ENCODE results near the gene CCDC106.

The CCDC106 gene

DNA sequence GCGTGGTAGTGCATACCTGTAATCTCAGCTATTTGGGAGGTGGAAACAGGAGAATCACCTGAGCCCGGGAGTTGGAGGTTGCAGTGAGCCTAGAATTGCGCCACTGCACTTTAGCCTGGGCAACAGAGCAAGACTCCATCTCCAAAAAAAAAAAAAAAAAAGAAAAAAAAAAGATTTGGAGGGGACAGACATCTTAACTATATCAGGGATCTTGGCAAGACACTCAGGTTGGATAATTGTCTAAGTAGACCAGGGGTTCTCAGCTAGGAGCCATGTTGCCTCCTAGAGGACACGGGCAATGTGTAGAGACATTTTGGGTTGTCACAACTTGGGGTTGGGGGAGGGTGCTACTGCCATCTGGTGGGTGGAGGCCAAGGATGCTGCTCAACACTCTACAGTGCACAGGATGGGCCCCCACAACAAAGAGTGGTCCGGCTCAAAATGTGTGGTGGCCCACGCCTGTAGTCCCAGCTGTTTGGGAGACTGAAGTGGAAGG, 9.1 kb upstream of the CCDC106 start:
- peak; percentile 48 for DNase-seq

DNA sequence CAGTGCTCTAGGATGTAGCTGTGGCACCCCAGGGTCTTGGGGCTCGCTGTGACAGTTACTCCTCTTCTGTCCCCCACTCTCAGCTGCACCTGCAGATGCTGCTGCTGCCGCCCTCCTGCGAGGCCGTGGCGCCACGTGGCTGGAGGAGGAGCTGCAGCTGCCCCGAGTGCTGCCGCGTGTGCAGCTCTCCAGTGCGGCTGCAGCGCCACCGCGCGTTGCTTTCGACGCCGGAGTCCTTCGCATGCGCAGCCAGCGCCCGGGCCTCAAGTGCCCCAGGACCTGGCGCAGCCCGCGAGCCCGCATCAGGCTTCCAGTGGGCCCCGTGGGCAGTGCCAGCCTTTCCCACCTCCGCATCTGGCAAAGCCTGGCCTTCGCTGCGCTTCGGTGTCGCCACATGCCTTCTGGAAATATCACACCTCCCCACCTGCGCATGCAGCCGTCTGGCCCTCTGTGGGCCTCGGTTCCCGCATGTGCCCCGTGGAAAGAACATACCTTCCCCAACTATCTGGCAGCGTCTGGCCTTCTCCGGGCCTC, 7.9 kb upstream of the CCDC106 start:
- peak; percentile 62 for DNase-seq

DNA sequence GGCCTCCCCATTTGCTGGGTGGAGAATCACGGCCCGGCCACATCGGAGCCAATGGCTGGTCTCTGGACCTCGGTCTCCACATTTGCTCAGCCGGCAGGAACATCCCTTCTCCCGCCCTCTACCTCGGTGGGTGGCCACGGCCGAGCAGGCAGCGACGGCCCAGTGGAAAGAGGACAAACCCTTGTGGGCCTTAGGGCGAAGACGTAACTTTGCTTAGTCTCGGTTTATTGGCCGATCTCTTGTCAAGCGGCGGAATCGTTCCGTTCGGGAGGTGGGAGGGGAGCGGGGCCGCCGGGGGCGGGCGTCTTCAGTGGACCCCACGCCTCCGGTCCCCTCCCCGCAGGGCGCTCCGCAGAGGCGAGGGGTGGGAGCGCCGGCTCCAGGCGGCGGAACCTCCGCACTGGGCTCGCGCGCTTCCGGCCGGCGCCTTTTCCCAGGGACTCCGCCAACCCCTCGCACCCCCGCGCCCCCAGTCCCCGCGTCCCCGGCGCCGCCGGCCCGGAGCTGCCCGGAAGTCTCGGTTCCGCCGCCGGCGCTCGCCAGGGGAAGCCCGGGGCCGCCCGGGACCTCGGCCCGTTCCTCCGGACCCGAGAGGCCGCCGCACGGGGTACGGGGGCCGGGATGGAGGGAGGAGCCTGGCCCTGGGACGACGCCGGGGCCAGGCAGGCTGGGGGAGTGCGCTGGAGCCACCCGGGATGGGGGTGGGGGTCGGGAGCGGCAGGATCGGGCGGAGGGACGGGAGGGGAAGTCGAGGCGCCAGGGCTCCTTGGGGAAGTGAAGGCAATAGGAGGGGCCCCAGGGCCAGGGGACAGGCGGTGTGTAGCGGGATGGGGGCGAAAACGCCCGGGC, 7.2 kb upstream of the CCDC106 start, which contains the start of gene ZNF580:
TSS of gene ZNF580 (plus strand) at position 426 of the 849 bp plus-strand sequence. CDS start 1,507 bp downstream, outside the sequence.
- DNase-seq: peak; percentile 72

DNA sequence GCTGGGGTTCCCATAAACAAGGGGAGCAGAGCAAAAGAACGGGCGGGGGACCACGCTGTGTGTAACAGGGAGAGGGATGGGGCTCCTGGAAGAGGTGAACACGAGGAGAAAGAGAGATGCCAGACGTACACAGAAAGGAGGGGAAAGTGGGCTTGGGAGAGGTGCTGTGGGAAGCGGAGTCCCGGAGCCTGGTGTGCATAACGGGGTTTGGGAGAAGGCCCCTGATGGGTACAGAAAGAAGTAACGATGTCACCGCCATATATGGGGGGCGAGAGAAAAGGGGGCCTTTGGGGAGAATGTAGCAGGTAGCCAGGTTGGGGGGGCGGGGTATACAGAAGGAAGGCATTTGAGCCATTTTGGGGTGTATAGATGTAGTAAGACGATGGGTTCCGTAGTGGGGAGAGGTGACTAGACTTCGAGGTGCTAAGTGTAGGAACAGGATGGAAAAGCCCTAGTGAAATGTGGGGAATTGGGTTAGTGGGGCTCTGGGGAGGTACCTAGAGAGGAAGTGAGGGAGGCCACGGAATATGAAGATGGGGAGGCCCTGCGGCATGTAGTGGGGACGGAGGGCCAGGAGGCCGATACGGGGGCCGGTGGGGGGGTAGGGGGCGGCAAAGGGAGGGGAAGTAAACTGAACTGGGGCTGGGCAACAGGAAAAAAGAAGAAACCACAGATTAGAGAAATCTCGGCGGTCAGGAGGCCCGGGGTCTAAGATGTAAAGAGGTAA, 6.4 kb upstream of the CCDC106 start:
- peak; percentile 37 for DNase-seq

DNA sequence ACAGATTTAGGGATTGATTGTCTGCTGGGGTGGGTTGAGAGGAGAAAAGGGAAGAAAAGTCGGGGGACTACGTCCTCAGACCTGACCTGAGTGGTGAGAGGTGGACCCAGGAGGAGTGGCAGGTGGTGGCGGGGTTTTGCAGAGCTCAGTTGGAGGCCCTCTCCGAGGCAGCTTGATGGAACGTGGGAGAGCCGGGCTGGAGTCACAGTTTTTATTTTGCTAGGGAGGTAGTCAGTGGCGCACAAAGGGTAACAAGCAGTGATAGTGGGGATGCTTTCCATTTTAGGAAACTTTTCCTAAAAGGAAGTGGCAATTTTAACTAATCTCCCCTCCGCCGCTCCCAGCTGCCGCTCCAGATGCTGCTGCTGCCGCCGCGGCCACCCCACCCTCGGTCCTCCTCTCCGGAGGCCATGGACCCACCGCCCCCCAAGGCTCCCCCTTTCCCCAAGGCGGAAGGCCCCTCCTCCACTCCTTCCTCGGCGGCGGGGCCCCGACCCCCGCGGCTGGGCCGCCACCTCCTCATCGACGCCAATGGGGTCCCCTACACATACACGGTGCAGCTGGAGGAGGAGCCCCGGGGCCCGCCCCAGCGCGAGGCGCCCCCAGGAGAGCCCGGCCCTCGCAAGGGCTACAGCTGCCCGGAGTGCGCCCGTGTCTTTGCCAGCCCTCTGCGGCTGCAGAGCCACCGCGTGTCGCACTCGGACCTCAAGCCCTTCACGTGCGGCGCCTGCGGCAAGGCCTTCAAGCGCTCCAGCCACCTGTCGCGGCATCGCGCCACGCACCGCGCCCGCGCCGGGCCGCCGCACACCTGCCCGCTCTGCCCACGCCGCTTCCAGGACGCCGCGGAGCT, 5.6 kb upstream of the CCDC106 start:
- DNase-seq: peak; percentile 46

DNA sequence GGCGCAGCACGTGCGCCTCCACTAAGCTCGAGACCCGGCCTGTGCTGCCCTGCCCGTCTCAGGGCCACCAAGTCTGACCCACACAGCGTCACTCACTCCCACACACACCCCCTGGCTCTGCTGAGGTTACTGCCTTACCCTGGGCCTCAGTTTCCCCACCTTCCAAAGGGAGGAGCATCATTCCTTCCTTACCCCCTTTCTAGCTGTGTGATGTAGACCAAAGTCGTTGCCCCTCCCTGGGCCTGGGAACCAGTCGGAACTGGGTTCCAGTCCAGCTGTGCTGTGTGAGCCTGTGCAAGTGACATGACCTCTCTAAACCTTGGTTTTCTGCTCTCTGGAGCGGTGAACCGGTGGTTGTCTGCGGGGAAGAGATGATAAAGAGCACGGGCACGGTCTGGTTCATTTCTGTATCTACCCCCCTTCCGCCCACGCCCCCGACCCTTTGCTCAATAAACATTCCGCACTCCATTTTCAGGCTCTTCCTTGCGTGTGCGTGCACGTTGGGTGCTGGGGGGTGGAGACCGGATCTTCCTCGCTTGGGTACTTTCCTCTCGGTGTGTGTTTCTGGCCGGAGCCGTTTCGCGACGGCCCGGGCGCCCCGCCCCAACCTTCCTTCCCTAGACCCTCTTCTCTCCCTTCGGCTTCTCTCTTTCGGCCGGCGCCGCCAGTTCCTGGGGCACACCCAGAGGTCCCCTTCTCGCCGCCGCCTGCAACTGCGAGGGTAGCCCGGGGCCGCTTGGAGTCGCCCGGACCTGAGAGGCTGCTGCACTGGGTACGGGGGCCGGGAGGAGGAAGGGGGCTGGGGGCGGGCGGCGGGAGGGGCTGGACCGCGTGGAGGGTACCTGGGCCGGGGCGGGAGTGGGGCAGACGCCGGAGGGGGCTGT, 4.8 kb upstream of the CCDC106 start, which contains the start of gene ZNF581:
TSS of gene ZNF581 (plus strand) at position 647 of the 884 bp plus-strand sequence. CDS start 923 bp downstream, outside the sequence.
- DNase-seq: peak; percentile 81

DNA sequence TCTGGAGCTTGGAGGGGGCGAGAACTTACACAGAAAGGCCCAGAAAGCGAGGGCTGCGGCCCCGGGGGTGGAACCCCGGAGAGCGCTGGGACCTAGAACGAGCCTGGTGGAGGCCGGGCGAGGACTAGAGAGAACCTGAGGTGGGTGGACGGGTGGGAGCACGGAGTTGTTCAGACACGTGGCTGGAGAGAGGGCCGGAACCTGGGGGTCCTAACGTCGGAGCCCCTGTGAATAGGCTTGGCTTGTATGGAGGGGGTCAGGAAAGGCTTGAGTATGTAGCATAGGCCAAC, 4.2 kb upstream of the CCDC106 start:
- no peak for DNase-seq

DNA sequence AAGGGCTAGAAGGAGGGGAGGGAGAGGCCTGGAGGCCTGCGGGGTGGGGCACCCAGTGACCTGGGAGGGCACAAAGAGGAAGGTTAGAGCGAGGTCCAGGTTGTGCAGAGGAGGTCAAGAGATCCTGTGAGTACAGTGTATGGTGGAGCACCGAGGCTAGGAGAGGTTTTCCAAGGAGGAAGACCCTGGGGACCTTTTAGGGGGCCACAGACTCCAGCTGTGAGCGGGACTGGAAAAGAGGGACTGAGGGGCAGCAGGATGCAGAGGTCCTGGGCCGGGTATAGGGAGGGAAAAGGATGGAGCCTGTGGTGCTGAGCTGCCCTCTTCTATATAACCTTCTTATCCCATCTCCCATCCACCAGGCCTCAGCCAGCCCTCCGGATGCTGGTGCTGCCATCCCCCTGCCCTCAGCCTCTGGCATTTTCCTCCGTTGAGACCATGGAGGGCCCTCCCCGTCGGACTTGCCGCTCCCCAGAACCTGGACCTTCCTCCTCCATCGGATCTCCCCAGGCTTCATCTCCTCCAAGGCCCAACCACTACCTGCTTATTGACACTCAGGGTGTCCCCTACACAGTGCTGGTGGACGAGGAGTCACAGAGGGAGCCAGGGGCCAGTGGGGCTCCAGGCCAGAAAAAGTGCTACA, 3.7 kb upstream of the CCDC106 start:
- DNase-seq: no peak

DNA sequence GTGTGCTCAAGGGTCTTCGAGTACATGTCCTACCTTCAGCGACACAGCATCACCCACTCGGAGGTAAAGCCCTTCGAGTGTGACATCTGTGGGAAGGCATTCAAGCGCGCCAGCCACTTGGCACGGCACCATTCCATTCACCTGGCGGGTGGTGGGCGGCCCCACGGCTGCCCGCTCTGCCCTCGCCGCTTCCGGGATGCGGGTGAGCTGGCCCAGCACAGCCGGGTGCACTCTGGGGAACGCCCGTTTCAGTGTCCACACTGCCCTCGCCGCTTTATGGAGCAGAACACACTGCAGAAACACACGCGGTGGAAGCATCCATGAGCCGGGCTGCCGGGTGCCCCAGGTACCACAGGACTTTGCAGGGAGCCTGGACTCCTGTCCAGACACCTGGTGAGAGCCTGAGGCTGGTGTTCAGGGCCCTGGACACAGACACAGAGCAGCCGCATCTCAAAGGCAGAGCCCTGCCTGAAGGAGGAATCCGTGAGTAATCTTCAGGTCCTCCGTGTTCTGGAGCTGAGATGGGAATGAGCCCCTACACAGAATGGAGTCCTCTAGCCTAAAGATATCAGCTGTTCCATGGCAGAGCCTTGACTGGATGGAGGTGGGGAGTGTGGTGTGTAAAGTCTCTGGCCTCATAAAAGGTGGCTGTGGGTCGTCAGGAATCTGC, 3.0 kb upstream of the CCDC106 start:
- DNase-seq: no peak

DNA sequence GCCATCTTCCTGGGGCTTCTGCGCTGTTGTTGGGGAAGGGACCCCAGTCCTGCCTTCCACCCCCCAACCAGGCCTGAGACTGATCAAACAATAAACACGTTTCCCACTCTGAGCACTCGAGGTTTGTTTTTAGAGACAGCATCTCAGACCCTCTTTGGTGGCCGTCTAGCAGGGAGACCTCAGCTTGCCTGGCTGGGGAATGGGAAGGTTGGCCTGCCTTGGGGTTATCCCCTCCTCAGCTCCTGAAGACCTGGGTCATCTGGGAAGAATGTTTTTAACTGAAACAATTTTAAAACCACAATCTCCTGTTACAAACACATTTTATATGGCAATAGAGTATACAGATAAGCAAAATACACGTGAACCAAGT, 2.5 kb upstream of the CCDC106 start:
- DNase-seq: no peak

DNA sequence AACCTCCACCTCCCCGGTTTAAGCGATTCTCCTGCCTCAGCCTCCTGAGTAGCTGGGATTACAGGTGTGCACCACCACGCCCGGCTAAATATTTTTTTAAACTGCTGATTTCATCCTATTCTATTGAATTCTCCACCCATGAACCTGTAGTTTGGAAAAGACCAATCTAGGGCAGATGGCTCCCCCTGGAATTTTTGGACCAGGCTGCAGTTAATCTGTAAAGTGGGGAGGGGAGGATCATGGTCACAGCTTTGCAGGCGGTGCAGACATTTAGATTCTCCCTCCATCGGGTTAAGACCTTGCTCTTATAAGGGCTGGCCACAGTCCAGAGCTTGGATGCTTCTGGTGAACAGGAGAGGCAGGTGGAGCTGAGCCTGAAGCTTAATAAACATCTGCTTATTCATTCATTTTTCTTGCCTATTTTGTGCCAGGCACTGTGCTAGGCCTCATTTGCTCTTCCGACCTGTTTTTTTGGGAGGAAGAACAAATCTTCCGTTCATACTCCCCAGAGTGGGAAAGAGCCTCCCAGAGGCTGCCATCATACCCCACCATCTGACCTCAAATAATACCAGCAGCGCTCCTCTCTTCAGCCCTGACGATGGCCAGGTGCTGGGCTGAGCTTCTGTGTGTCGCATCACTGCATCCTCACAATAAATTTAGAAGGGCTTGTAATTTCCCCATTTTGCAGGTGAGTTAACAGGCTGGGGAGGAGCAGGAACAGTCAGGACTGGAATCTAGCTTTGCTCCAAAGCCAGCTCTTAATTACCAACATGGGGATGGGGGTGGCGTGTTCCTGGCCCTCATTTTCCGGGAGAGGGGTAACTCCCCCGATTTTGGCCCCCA, 902 bp upstream of the CCDC106 start:
- DNase-seq: no peak

DNA sequence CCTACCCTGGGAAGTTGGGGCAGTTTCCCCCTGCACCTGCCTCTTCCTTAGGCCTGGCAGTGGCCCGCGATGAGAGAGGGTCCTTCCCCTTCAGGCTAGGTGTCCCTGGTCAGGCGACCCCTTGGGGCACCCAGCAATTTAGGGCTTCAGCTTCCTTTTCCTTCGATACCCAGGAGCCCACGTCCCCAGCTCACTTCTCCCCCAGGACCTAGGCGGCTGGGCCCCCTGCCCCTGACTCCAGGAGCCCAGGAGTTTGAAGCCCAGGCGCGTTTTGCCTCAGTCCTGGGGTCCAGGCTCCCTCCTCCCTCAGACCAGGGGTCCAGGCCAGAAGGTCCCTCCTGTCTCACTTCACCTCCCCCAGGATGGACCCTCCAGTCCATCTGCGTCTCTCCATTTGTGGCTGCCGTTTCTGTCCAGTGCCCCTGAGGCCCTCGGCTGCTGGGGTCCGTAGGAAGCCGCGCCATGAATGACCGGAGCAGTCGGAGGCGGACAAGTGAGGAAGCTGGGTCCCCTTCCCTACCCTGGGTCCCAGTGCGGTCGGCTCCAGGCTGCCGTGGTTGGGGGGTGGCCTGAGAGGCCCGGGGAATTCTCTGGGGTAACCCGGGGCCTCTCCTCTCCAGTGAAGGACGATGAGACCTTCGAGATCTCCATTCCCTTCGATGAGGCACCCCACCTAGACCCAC, 714 bp downstream of the CCDC106 start:
- DNase-seq: no peak

DNA sequence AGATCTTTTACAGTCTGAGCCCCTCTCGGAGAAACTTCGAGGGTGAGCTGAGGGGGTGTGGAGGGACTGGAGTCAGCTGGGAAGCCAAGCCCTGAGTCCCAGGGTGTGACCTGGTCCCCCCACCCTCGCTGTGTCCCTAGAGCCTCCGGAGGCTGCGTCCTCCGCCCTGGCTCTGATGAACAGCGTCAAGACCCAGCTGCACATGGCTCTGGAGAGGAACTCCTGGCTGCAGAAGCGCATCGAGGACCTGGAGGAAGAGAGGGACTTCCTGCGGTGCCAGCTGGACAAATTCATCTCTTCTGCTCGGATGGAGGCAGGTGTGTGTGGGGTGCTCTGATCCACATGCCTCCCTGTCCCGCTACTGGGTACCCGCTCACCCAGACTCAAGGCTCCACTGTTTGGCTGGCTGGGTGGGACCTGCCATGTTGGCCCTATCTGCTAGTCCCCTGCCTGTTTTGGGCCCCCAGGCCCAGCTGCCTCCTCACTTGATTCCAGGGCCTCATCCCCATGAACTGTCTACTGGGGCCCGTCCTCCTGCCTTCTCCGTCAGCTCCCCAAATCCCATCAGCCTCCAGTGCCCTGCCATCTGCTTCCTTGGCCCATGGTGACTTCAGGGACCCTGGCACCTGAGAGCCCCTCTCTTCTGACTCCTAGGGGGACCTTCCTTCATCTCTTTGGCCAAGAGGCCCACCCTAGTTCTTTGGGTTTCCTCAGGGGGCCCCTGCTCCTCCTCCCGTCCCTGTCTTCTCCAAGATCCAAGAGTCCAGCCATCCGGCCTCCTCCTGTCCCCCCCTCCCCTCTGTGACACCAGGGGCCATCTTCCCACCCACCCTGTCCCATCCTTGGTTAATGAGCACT, 1.5 kb downstream of the CCDC106 start:
- no peak for DNase-seq

DNA sequence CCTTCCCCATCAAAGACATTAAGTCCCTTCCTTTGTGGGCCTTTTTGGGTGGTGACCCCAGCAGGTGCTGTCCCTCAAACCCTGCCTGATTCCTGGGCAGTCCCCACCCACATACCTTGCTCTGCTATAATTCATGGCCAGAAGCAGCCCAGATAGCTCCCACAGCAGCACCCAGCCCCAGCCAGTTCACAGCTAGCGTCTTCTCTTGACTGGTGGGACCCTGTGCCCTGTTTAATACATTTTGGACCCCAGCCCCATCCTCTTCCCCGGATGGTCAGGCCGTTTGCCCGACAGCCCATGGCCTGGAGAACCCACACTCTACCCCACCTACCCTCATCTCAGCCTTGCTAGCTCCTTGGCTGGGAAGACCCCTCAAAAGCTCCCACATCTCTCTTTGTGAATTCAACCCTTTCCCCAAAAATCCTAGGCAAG, 2.1 kb downstream of the CCDC106 start:
- DNase-seq: no peak

DNA sequence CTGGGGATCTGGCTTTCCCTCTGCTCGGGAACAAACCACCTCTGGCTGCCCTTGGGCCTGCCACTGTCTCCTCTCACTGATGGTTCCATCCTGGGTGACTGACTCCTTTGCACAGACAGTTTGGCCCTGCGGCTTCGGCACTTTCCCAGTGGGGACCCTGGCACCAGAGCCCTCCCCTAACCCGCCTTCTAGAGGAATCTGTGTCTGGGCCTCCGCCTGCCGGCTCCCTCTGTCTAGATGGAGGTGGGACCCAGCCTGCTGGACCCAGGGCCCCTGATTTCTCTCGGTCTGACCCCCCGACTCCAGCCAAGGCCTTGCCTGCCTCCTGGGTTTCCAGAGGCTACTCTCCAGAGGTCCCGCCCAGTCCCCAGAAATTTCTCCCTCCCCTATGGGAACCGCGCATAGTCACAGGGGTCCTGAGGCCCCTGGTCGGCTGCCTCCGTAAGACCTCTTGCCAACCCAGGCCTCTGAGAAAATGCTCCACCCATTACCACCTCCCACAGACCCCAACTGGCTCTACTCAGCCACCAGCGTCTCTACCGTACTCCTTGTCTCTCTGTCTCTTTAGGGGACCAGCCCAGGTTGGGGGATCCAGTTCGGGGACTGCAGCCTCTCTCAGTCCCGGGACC, 2.7 kb downstream of the CCDC106 start:
- no peak for DNase-seq

DNA sequence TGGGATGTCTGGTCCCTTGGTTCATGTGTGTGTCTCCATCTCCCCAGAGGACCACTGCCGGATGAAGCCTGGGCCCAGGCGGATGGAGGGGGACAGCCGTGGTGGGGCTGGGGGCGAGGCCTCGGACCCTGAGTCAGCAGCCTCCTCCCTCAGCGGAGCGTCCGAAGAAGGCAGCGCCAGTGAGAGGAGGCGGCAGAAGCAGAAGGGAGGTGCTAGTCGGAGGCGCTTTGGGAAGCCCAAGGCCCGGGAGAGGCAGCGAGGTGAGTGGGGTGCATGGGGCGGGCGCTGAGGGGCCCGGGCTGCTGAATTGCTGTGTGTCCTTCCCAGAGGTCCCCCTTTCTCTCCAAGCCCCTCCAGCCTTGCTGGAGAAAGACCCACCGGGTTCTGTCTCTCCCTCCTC, 3.2 kb downstream of the CCDC106 start:
- no peak for DNase-seq

DNA sequence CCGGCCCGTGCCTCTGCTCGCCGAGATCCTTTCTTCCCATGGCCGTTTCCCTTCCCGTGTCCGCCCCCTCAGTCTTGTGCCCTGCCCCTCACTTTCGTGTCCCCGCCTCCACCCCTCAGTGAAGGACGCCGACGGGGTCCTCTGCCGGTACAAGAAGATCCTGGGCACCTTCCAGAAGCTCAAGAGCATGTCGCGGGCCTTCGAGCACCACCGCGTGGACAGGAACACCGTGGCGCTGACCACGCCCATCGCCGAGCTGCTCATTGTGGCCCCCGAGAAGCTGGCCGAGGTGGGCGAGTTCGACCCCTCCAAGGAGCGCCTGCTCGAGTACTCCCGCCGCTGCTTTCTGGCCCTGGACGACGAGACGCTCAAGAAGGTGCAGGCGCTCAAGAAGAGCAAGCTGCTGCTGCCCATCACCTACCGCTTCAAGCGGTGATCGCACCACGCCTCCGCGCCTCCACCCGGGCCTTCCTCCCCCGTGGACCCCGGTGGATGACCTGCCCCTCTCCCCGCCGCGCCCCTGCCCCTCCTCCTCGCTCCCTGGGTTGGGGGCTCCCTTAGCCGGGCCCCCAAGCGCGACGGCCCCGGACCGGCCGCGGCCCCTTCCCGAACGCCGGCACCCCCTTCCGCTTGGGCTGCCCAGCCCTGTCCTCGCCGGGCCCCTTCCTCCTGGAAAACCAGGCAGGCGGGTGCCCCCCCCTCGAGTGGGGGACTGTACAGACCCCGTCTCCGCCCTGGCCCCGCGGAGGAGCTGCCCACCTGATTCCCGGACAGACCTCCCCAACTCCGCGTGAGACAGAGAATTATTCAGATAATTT, 4.5 kb downstream of the CCDC106 start:
- DNase-seq: no peak
